Measurements from ENCODE around the gene DDX42. TPM values are rescaled to one million over a fixed set of nuclear protein-coding genes. Genes with fewer than 3 reads are reported as not detected.
A peak's percentile ranks its signal among the peaks of the same experiment; 100 is the strongest.

The DDX42 gene
- total and polyA plus RNA-seq, 2 of the 13 experiments (the other 11 are each of a cell fraction or from before 2014, with no cell fraction given), result 87.2 to 92.9 TPM

- TF ChIP-seq GATA4 (IDR thresholded peaks at IDR 0.05; ENCODE audit: borderline replicate concordance, low read depth) (no peak; the same call in 1 of the 2 replicates), ZNF292 (CRISPR knock-in tag; IDR thresholded peaks at IDR 0.05; ENCODE audit: borderline replicate concordance, low read depth) (0 out of 2 replicates have a peak, but pooled peaks have one; percentile 44), ZFYVE20 (CRISPR knock-in tag; IDR thresholded peaks at IDR 0.05; ENCODE audit: borderline replicate concordance, low read depth) (peak; percentile 89), ZNF609 (CRISPR knock-in tag; IDR thresholded peaks at IDR 0.05; ENCODE audit: borderline replicate concordance) (peak; percentile 62), NFYC (CRISPR knock-in tag; IDR thresholded peaks at IDR 0.05) (peak; percentile 76), ZNF564 (CRISPR knock-in tag; IDR thresholded peaks at IDR 0.05) (peak; percentile 85; the same call in 1 of the 2 replicates), ZNF460 (CRISPR knock-in tag; IDR thresholded peaks at IDR 0.05; ENCODE audit: borderline replicate concordance) (peak; percentile 65; the same call in 1 of the 2 replicates), BCL6 (CRISPR knock-in tag; IDR thresholded peaks at IDR 0.05) (peak; percentile 53), BATF2 (CRISPR knock-in tag; IDR thresholded peaks at IDR 0.05) (peak; percentile 86), ZNF446 (CRISPR knock-in tag; IDR thresholded peaks at IDR 0.05) (no peak; the same call in 1 of the 2 replicates), ZIK1 (CRISPR knock-in tag; IDR thresholded peaks at IDR 0.05; ENCODE audit: borderline replicate concordance, low read depth) (peak; percentile 41; the same call in 1 of the 2 replicates), ARID4A (CRISPR knock-in tag; IDR thresholded peaks at IDR 0.05; ENCODE audit: borderline replicate concordance) (peak; percentile 99), ZBTB42 (CRISPR knock-in tag; IDR thresholded peaks at IDR 0.05) (0 out of 2 replicates have a peak, but pooled peaks have one; percentile 37), MAZ (IDR thresholded peaks at IDR 0.05; ENCODE audit: borderline replicate concordance, low read depth, low read length) (peak; percentile 86), MAZ (CRISPR knock-in tag; IDR thresholded peaks at IDR 0.05; ENCODE audit: low read depth) (peak; percentile 95), IKZF5 (CRISPR knock-in tag; IDR thresholded peaks at IDR 0.05) (peak; percentile 64; the same call in 1 of the 2 replicates)
These were observed 464 bp upstream of the DDX42 start, which contains the start of gene CCDC47 (continued) for GRCh38 chr17:63773272-63774140.
